Colonic mucosa (tissue), 4 donors: ENCODE results near the gene ZBTB2. TPM values are rescaled to one million over a fixed set of nuclear protein-coding genes. Genes with fewer than 3 reads are reported as not detected.
"Not testable (repeated sequence)": the region's sequence is repeated elsewhere in the genome, so short reads cannot be mapped to it uniquely, and the experiment has no call there.

Experiments
- DNase-seq: peaks from one replicate; pipeline ENCODE4 v3.0.0-alpha.2; 2020
- H3K27ac ChIP-seq: fragments of 200-600 bp; one replicate; pipeline ENCODE4 v1.8.0; 2021
- H3K27me3 ChIP-seq: fragments of 200-600 bp; one replicate; pipeline ENCODE4 v1.8.0; 2021
- H3K36me3 ChIP-seq: fragments of 200-600 bp; one replicate; pipeline ENCODE4 v1.8.0; 2021
- H3K4me1 ChIP-seq: fragments of 200-600 bp; one replicate; pipeline ENCODE4 v1.8.0; 2021; ENCODE audit warnings: mild to moderate bottlenecking
- H3K4me3 ChIP-seq: fragments of 200-600 bp; one replicate; pipeline ENCODE4 v1.8.0; 2021
- H3K9ac ChIP-seq, 2 donors: one replicate each; pipeline ENCODE4 v1.7.0; 2013; ENCODE audit warnings: control low read depth in 2 of 2, low read depth in 2 of 2, low read length in 2 of 2
- H3K9me3 ChIP-seq: fragments of 200-600 bp; one replicate; pipeline ENCODE4 v1.8.0; 2021
- CTCF ChIP-seq: fragments of 200-600 bp; IDR thresholded peaks from one replicate; pipeline ENCODE4 v1.8.0; 2022; ENCODE audit warnings: antibody characterized with exemption, mild to moderate bottlenecking
- intact Hi-C: fragments of 100-400 bp; cut with DNase I; formaldehyde crosslinking; loops from one replicate; pipeline ENCODE4 v1.14.1; 2022
- total RNA-seq, 2 donors: library from RNA; stranded (reverse); fragmentation: NEBNext Ultra II Directional in 1 of 2; extraction: Animal tissue kit (Norgen Biotek cat#: 25700) in 1 of 2; gene quantifications; one replicate each; pipeline ENCODE4 v1.2.1, GENCODE V29; 2021
- donor health status: healthy.
- donor health status: DM: no; HTN: no; CAD: no.
- donor health status: DM: no; HTN: no; CAD: no.

ZBTB2 gene
- total RNA-seq, 2 donors from 2014 or later = 9.6 to 13.7 TPM

- Histone ChIP-seq H3K4me1 (no peaks in the 10 kb centered on the region), H3K9me3 (no peaks in the 10 kb centered on the region), H3K27ac (no peak overlapping the region), H3K9ac (no peak overlapping the region), H3K27me3 (no peaks in the 10 kb centered on the region), H3K4me3 (no peak overlapping the region), H3K36me3 (no peaks in the 10 kb centered on the region)
- intact Hi-C loops = no loop called here
- no peak for TF ChIP-seq CTCF
- DNase-seq = no peak
Observed at GRCh38 chr6:151357758-151358436, 33.5 kb downstream of the ZBTB2 start.

GRCh38 chr6:151356983-151357382, 34.4 kb downstream of the ZBTB2 start:
- intact Hi-C loops, H3K4me3 ChIP-seq, H3K4me1 ChIP-seq, H3K9ac ChIP-seq, H3K9me3 ChIP-seq, DNase-seq, H3K27me3 ChIP-seq, H3K27ac ChIP-seq, H3K36me3 ChIP-seq: not testable (repeated sequence)

- Histone ChIP-seq H3K36me3 (no peaks in the 10 kb centered on the region), H3K4me1 (no peaks in the 10 kb centered on the region), H3K9ac (no peak overlapping the region), H3K27ac (no peak overlapping the region), H3K4me3 (no peak overlapping the region), H3K9me3 (no peaks in the 10 kb centered on the region), H3K27me3 (no peaks in the 10 kb centered on the region)
- intact Hi-C loops = no loop called here
- DNase-seq = no peak
- TF ChIP-seq CTCF = no peak
Observed at GRCh38 chr6:151353795-151354194, 37.6 kb downstream of the ZBTB2 start.

GRCh38 chr6:151352410-151353396, 38.7 kb downstream of the ZBTB2 start:
- H3K27me3 ChIP-seq = no peaks in the 10 kb centered on the region
- no peaks in the 10 kb centered on the region for H3K9me3 ChIP-seq
- no peak overlapping the region for H3K27ac ChIP-seq
- H3K9ac ChIP-seq = no peak overlapping the region
- H3K4me1 ChIP-seq = no peaks in the 10 kb centered on the region
- no peak for DNase-seq
- H3K36me3 ChIP-seq = no peaks in the 10 kb centered on the region
- intact Hi-C loops = no loop called here
- no peak overlapping the region for H3K4me3 ChIP-seq
- no peak for TF ChIP-seq CTCF

DNA sequence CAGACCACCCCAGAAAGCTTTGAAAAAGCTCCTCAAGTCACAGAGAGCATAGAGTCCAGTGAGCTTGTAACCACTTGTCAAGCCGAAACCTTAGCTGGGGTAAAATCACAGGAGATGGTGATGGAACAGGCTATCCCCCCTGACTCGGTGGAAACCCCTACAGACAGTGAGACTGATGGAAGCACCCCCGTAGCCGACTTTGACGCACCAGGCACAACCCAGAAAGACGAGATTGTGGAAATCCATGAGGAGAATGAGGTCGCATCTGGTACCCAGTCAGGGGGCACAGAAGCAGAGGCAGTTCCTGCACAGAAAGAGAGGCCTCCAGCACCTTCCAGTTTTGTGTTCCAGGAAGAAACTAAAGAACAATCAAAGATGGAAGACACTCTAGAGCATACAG, 39.6 kb downstream of the ZBTB2 start:
- no peaks in the 10 kb centered on the region for H3K4me1 ChIP-seq
- no peak for TF ChIP-seq CTCF
- no peaks in the 10 kb centered on the region for H3K36me3 ChIP-seq
- H3K27me3 ChIP-seq = no peaks in the 10 kb centered on the region
- no peak for DNase-seq
- H3K9ac ChIP-seq = no peak overlapping the region
- H3K4me3 ChIP-seq = no peak overlapping the region
- intact Hi-C loops = no loop called here
- H3K9me3 ChIP-seq = no peaks in the 10 kb centered on the region
- no peak overlapping the region for H3K27ac ChIP-seq
